Peyer's patch (tissue), 4 donors: ENCODE data around the gene CCDC74A.
"Not testable (repeated sequence)": the region's sequence is repeated elsewhere in the genome, so short reads cannot be mapped to it uniquely, and the experiment has no call there.

ENCODE experiments used
- CTCF ChIP-seq, 6 experiments: fragments of 450-650 bp in 4 of 6; fragments of 200-600 bp in 2 of 6; sonication (generic) in 1 of 6; IDR thresholded peaks; one replicate each; pipeline ENCODE4 v1.5.1; 2017 to 2019; ENCODE audit warnings: antibody characterized with exemption in 6 of 6, mild to moderate bottlenecking in 3 of 6, moderate library complexity in 1 of 6
- POLR2A ChIP-seq, 2 donors: fragments of 450-650 bp; IDR thresholded peaks; one replicate each; pipeline ENCODE4 v1.5.1; 2017; ENCODE audit warnings: antibody characterized with exemption in 2 of 2, mild to moderate bottlenecking in 2 of 2, moderate library complexity in 2 of 2

DNA sequence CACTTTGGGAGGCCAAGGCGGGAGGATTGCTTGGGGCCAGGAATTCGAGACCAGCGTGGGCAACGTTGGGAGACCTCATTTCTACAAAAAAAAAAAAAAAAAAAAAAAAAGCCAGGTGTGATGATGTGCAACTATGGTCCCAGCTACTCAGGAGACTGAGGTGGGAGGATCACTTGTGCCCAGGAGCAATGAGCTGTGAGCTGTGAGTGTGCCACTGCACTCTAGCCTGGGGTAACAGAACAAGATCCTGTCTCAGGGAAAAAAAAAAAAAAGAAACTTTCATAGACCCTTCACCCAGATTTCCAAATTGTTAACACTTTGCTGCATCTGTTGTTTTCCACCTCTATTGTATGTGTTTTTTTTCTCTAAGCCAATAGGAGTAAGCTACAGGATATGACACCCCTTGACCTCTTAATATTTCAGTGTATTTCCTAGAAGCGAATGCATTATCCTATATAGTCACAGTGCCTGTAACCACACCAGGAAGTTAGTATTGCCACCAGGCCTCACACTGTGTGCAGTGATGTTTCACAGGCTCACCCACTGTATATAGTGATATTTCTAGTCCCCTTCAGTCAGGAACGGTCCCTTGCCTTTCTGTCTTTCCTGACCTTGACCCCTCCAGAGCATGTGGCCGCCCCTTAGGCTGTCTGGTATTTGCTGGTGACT, 23.5 kb upstream of the CCDC74A start:
- TF ChIP-seq CTCF, POLR2A (IDR thresholded peaks at IDR 0.05): not testable (repeated sequence)
